G401.6 (cell line): ENCODE data around the gene ZNF419.
"Not testable (repeated sequence)": the region's sequence is repeated elsewhere in the genome, so short reads cannot be mapped to it uniquely, and the experiment has no call there.

Source experiments
- FAIRE-seq: peaks from 2 replicates; lab custom pipeline; 2012; peaks lifted over from hg19 to GRCh38; lab: Jason Lieb, UNC

Gene ZNF419

GRCh38 chr19:57487477-57488298 lies at the start of gene ZNF419:
Gene ZNF419, plus strand, starts transcription at chr19:57487750. Its CDS starts 201 bp downstream, at chr19:57487951.
- FAIRE-seq = peak; percentile 91

- FAIRE-seq = no peak
Measured at GRCh38 chr19:57437931-57438330, 49.6 kb upstream of the ZNF419 start.

GRCh38 chr19:57438925-57439324 lies 48.6 kb upstream of the ZNF419 start:
- no peak for FAIRE-seq

- no peak for FAIRE-seq
Measured at GRCh38 chr19:57441979-57442752, 45.4 kb upstream of the ZNF419 start.

GRCh38 chr19:57443121-57443696 lies 44.3 kb upstream of the ZNF419 start:
- FAIRE-seq = no peak

- no peak for FAIRE-seq
Measured at GRCh38 chr19:57452307-57452706, 35.2 kb upstream of the ZNF419 start.

- peak; percentile 17 for FAIRE-seq
Measured at GRCh38 chr19:57465680-57466381, 21.7 kb upstream of the ZNF419 start.

- no peak for FAIRE-seq
Measured at GRCh38 chr19:57466489-57466888, 21.1 kb upstream of the ZNF419 start.

GRCh38 chr19:57473646-57474045 lies 13.9 kb upstream of the ZNF419 start:
- no peak for FAIRE-seq

GRCh38 chr19:57477191-57478008 lies 10.2 kb upstream of the ZNF419 start, which contains the start of gene ZNF772:
Gene ZNF772, minus strand, starts transcription at chr19:57477566. Its CDS starts 257 bp downstream, at chr19:57477309.
- FAIRE-seq = peak; percentile 96

- FAIRE-seq = not testable (repeated sequence)
Measured at GRCh38 chr19:57488299-57488644, 722 bp downstream of the ZNF419 start.

GRCh38 chr19:57499332-57499679 lies 11.8 kb downstream of the ZNF419 start:
- not testable (repeated sequence) for FAIRE-seq

GRCh38 chr19:57499680-57500395 lies 12.3 kb downstream of the ZNF419 start, which contains the start of gene ZNF773:
Gene ZNF773, plus strand, starts transcription at chr19:57499938. Its CDS starts 143 bp downstream, at chr19:57500081.
- FAIRE-seq = peak; percentile 73

- not testable (repeated sequence) for FAIRE-seq
Measured at GRCh38 chr19:57500400-57500799, 12.8 kb downstream of the ZNF419 start.

- FAIRE-seq = no peak
Measured at GRCh38 chr19:57506163-57506562, 18.6 kb downstream of the ZNF419 start.

- FAIRE-seq = no peak
Measured at GRCh38 chr19:57511484-57511883, 23.9 kb downstream of the ZNF419 start.

GRCh38 chr19:57512845-57513244 lies 25.3 kb downstream of the ZNF419 start:
- FAIRE-seq = no peak

GRCh38 chr19:57515255-57515654 lies 27.7 kb downstream of the ZNF419 start:
- no peak for FAIRE-seq

GRCh38 chr19:57518021-57518420 lies 30.5 kb downstream of the ZNF419 start:
- not testable (repeated sequence) for FAIRE-seq

- peak; percentile 96 for FAIRE-seq
Measured at GRCh38 chr19:57527136-57527881, 39.8 kb downstream of the ZNF419 start, which contains the start of gene ZNF549. Gene ZNF549, plus strand, starts transcription at chr19:57527356. Its CDS starts 218 bp downstream, at chr19:57527574.
